MM.1S (cell line): ENCODE results near the gene AUTS2.

Source experiments
- DNase-seq: peaks from one replicate; pipeline ENCODE4 v3.0.0-alpha.2; 2015
- H2AFZ ChIP-seq: fragments of 300-600 bp; sonication (generic); 2 replicates; pipeline ENCODE4 v1.6.0; 2016; ENCODE audit warnings: antibody characterized with exemption, low read length
- H3F3A ChIP-seq: fragments of 300-600 bp; sonication (generic); 2 replicates; pipeline ENCODE4 v1.6.1; 2016; ENCODE audit warnings: mild to moderate bottlenecking, antibody characterized with exemption, low read length, moderate library complexity, mixed read lengths; ENCODE audit not compliant: insufficient read depth
- H3K27ac ChIP-seq: fragments of 300-600 bp; sonication (generic); 2 replicates; pipeline ENCODE4 v1.5.1; 2016; ENCODE audit warnings: mild to moderate bottlenecking, low read length
- H3K27me3 ChIP-seq: fragments of 300-600 bp; sonication (generic); replicated peaks from 2 replicates; pipeline ENCODE4 v1.6.0; 2016; ENCODE audit warnings: low read length; ENCODE audit not compliant: insufficient read depth
- H3K36me3 ChIP-seq: fragments of 300-600 bp; sonication (generic); replicated peaks from 2 replicates; pipeline ENCODE4 v1.6.1; 2016; ENCODE audit warnings: mild to moderate bottlenecking, low read length, mixed read lengths; ENCODE audit not compliant: insufficient read depth
- H3K4me1 ChIP-seq: fragments of 300-600 bp; sonication (generic); 2 replicates; pipeline ENCODE4 v1.6.1; 2016; ENCODE audit warnings: low read length, mixed read lengths
- H3K4me2 ChIP-seq: fragments of 300-600 bp; sonication (generic); 2 replicates; pipeline ENCODE4 v1.6.0; 2016; ENCODE audit warnings: low read depth, low read length
- H3K4me3 ChIP-seq: fragments of 300-600 bp; sonication (generic); 2 replicates; pipeline ENCODE4 v1.5.1; 2016; ENCODE audit warnings: low read length, mixed read lengths
- H3K79me2 ChIP-seq: fragments of 300-600 bp; sonication (generic); 2 replicates; pipeline ENCODE4 v1.6.1; 2016; ENCODE audit warnings: mixed run types, low read length, mixed read lengths
- H3K9ac ChIP-seq: fragments of 300-600 bp; sonication (generic); 2 replicates; pipeline ENCODE4 v1.6.1; 2016; ENCODE audit warnings: low read length, mixed read lengths
- H3K9me2 ChIP-seq: fragments of 300-600 bp; sonication (generic); replicated peaks from 2 replicates; pipeline ENCODE4 v1.6.1; 2016; ENCODE audit warnings: mild to moderate bottlenecking, low read length, mixed read lengths; ENCODE audit not compliant: insufficient read depth
- H3K9me3 ChIP-seq: fragments of 300-600 bp; sonication (generic); replicated peaks from 2 replicates; pipeline ENCODE4 v1.6.1; 2016; ENCODE audit warnings: mild to moderate bottlenecking, low read length, mixed read lengths; ENCODE audit not compliant: insufficient read depth
- H4K20me1 ChIP-seq: fragments of 300-600 bp; sonication (generic); 2 replicates; pipeline ENCODE4 v1.6.1; 2016; ENCODE audit warnings: mild to moderate bottlenecking, low read length, moderate library complexity, mixed read lengths; ENCODE audit not compliant: insufficient read depth
- EZH2 ChIP-seq: fragments of 300-600 bp; sonication (generic); optimal IDR thresholded peaks from 2 replicates; pipeline ENCODE3; 2017; ENCODE audit warnings: low read depth, mild to moderate bottlenecking, antibody characterized with exemption, low read length, mixed read lengths
- EZH2phosphoT487 ChIP-seq: fragments of 300-600 bp; sonication (generic); IDR thresholded peaks from 2 replicates; pipeline ENCODE4 v1.6.1; 2018; ENCODE audit warnings: antibody characterized with exemption, low read length
- TF ChIP-seq, protein P1 (sequence below): fragments of 300-600 bp; sonication (generic); IDR thresholded peaks from 2 replicates; pipeline ENCODE4 v1.5.1; 2016; ENCODE audit warnings: antibody characterized with exemption, low read length, mixed read lengths

The AUTS2 gene

GRCh38 chr7:69864822-69865221 lies 266.5 kb downstream of the AUTS2 start:
- Histone ChIP-seq H3K4me1 (no peaks in the 10 kb centered on the region), H3K79me2 (no peaks in the 10 kb centered on the region), H4K20me1 (no peaks in the 10 kb centered on the region), H3K4me3 (no peak overlapping the region), H3K36me3 (no peaks in the 10 kb centered on the region), H3K4me2 (no peak overlapping the region), H3K9me2 (no peaks in the 10 kb centered on the region), H3F3A (no peaks in the 10 kb centered on the region), H2AFZ (no peak overlapping the region), H3K9me3 (no peaks in the 10 kb centered on the region), H3K27me3 (no peaks in the 10 kb centered on the region), H3K9ac (no peak overlapping the region), H3K27ac (no peak overlapping the region)
- TF ChIP-seq EZH2phosphoT487 = no peak
- TF ChIP-seq, protein P1, sequence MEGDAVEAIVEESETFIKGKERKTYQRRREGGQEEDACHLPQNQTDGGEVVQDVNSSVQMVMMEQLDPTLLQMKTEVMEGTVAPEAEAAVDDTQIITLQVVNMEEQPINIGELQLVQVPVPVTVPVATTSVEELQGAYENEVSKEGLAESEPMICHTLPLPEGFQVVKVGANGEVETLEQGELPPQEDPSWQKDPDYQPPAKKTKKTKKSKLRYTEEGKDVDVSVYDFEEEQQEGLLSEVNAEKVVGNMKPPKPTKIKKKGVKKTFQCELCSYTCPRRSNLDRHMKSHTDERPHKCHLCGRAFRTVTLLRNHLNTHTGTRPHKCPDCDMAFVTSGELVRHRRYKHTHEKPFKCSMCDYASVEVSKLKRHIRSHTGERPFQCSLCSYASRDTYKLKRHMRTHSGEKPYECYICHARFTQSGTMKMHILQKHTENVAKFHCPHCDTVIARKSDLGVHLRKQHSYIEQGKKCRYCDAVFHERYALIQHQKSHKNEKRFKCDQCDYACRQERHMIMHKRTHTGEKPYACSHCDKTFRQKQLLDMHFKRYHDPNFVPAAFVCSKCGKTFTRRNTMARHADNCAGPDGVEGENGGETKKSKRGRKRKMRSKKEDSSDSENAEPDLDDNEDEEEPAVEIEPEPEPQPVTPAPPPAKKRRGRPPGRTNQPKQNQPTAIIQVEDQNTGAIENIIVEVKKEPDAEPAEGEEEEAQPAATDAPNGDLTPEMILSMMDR = no peak
- TF ChIP-seq EZH2 = no peak
- DNase-seq = no peak

GRCh38 chr7:69868921-69869320 lies 270.6 kb downstream of the AUTS2 start:
- H4K20me1 ChIP-seq = no peaks in the 10 kb centered on the region
- no peaks in the 10 kb centered on the region for H3K27me3 ChIP-seq
- H3K27ac ChIP-seq = no peak overlapping the region
- no peaks in the 10 kb centered on the region for H3K9me3 ChIP-seq
- no peak overlapping the region for H3K4me3 ChIP-seq
- no peaks in the 10 kb centered on the region for H3K4me1 ChIP-seq
- H3F3A ChIP-seq = no peaks in the 10 kb centered on the region
- H3K79me2 ChIP-seq = no peaks in the 10 kb centered on the region
- H3K9me2 ChIP-seq = no peaks in the 10 kb centered on the region
- no peak overlapping the region for H2AFZ ChIP-seq
- H3K36me3 ChIP-seq = no peaks in the 10 kb centered on the region
- DNase-seq = no peak
- TF ChIP-seq, protein P1 = no peak
- TF ChIP-seq EZH2phosphoT487 (no peak), EZH2 (no peak)
- H3K9ac ChIP-seq = no peak overlapping the region
- H3K4me2 ChIP-seq = no peak overlapping the region

DNA sequence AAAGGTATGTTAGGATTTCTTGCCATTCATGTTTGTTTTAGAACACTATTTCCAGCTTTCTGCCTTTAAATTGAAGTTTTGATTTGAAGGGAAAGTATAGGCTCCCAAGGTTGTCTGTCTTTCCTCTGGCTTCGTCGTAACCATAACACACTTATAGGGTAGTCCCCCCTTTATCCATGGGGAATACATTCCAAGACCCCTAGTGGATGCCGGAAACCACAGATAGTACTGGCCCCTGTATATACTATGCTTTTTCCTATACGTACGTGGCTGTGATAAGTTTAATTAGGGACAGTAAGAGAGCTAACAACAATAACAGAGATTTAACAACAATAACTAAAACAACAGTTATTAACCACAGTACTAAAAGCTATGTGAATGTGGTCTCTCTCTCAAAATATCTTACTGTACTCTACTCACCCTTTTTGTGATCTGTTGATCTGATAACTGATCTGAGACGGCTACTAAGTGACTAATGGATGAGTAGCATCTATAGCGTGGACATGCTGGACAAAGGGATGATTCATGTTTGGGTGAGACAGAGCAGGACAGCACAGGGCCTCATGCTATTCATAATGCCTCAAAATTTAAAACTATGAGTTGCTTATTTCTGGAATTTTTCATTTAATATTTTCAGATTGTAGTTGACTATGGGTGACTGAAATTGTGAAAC lies 273.1 kb downstream of the AUTS2 start:
- Histone ChIP-seq H3K27ac (no peak overlapping the region), H2AFZ (no peak overlapping the region), H3K27me3 (no peaks in the 10 kb centered on the region), H3K4me3 (no peak overlapping the region), H3K4me2 (no peak overlapping the region), H3F3A (no peaks in the 10 kb centered on the region), H3K4me1 (no peaks in the 10 kb centered on the region), H3K9me2 (no peaks in the 10 kb centered on the region), H3K9ac (no peak overlapping the region), H3K9me3 (no peaks in the 10 kb centered on the region), H3K36me3 (no peaks in the 10 kb centered on the region), H3K79me2 (no peaks in the 10 kb centered on the region), H4K20me1 (no peaks in the 10 kb centered on the region)
- TF ChIP-seq, protein P1 = no peak
- no peak for TF ChIP-seq EZH2phosphoT487
- TF ChIP-seq EZH2 = no peak
- no peak for DNase-seq
